CD4-positive, alpha-beta T cell treated with Interleukin-15 for 1 hour (primary cell): ENCODE data around the gene RREB1.
A peak's percentile ranks its signal among the peaks of the same experiment; 100 is the strongest.

Source experiments
- DNase-seq: peaks from one replicate; pipeline ENCODE4 v3.0.0-alpha.2; 2020

The RREB1 gene, protein sequence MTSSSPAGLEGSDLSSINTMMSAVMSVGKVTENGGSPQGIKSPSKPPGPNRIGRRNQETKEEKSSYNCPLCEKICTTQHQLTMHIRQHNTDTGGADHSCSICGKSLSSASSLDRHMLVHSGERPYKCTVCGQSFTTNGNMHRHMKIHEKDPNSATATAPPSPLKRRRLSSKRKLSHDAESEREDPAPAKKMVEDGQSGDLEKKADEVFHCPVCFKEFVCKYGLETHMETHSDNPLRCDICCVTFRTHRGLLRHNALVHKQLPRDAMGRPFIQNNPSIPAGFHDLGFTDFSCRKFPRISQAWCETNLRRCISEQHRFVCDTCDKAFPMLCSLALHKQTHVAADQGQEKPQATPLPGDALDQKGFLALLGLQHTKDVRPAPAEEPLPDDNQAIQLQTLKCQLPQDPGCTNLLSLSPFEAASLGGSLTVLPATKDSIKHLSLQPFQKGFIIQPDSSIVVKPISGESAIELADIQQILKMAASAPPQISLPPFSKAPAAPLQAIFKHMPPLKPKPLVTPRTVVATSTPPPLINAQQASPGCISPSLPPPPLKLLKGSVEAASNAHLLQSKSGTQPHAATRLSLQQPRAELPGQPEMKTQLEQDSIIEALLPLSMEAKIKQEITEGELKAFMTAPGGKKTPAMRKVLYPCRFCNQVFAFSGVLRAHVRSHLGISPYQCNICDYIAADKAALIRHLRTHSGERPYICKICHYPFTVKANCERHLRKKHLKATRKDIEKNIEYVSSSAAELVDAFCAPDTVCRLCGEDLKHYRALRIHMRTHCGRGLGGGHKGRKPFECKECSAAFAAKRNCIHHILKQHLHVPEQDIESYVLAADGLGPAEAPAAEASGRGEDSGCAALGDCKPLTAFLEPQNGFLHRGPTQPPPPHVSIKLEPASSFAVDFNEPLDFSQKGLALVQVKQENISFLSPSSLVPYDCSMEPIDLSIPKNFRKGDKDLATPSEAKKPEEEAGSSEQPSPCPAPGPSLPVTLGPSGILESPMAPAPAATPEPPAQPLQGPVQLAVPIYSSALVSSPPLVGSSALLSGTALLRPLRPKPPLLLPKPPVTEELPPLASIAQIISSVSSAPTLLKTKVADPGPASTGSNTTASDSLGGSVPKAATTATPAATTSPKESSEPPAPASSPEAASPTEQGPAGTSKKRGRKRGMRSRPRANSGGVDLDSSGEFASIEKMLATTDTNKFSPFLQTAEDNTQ (N-terminal part only)

DNA sequence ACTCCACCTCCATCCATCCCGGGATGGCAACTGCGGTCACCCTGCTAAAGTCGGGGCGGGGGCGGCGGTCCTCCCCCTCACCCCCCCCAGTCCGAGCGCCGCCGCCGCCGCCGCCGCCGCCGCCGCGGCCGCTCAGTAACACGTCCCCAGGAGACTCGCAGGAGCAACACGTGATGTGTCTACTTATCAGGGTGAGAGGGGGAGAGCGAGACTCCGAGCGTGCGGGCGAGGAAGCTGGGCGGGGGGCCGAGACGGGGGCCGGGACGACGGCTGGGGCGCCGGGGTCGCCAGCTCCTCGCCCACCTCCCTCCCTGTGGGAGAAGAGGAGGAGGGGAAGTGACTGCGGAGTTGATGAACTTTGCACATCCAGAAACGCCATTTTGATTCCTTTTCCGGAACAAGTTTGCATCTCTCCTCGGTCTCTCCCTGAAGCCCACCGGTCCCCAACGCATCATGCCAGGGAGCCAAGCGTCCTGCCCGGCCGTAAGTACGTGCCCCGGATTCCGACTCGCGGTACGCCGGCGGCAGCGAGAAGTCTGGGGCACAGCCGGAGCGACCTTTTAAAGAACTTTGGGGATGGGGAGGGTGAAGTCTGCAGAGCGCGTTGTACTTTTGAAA lies at the start of gene RREB1:
TSS of gene RREB1 (plus strand) at position 384 of the 618 bp plus-strand sequence. CDS start 73,951 bp downstream, outside the sequence.
- peak; percentile 60 for DNase-seq

DNA sequence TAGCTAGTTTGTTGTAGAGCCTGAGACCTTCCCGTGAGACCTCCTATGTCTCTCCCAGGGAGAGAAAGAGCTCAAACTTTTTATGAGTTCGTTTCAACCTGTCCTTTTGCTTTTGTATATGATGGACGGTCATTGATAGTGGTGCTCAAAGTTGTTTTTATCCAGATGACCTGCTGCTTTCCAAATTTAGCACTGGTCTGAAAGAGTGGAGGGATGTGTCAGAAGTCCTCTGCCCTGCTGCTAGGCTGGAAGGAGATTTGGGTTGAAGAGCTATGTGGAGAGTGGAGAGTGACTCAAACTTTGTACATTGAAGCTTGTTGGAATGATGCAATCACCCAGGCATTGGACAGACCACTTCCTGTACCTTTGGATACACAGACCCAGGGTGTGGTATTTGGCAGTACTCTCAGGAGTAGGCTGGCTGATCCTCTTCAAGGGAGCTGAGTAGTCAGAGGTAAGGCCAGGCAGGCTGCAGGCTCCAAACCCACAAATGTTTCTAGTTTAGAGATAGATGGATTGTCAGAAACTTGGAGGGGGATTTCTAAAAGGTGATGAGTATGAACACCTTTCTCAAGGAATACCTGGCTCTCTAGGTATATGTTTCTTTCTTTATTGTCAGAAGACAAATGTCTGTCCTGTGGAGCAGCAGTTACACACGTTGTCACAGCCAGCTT lies 49.4 kb upstream of the RREB1 start:
- peak; percentile 24 for DNase-seq

- DNase-seq = no peak
Measured at GRCh38 chr6:7060769-7061516, 46.8 kb upstream of the RREB1 start.

- DNase-seq = no peak
Measured at GRCh38 chr6:7062451-7063162, 45.2 kb upstream of the RREB1 start.

GRCh38 chr6:7067305-7067704 lies 40.5 kb upstream of the RREB1 start:
- no peak for DNase-seq

DNA sequence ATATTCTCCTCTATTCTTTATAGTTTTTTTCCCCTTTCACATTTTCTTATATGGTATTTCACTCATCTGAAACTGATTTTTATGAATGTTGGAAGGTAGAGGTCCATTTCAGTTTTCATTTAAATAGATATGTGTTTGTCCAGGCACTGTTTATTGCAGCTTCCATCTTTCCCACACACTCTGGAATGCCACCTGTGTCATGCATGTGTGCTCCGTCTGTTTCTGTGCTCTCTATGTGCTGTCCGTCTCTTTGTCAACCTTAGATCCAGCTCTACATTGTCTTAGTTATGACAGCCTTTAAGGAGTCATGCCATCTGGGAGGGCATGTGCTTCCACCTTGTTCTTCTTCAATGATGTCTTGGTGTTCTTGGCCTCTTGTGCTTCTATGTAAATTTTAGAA lies 36.4 kb upstream of the RREB1 start:
- no peak for DNase-seq

DNA sequence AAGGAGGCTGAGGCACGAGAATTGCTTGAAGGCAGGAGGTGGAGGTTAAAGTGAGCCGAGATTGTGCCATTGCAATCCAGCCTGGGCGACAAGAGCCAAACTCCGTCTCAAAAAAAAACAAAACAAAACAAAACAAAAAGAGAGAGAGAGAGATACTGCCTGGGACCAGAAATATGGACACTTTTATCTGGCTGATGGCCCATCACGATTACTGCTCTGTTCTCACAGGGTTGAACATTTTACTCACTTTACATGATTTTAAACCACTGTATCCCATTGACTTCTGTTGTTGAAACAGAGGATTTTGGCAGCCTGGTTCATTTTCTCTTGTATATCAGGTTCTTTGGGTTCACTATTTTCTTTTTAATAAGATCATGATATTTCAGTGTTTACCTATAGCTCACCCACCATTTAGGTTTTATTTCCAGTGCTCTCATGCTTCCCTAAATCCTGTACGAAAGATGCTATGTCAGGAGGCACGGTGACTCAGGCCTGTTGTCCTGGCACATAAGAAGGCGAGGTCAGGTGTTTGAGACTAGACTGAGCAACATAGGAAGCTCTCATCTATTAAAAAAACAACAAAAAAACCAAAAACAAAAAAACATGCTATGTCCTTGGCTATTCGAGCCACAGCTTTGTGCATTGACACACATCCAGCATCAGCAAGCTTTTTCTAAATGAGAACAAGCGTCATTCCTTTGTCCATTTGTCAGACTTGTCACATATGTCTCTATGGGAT lies 34.5 kb upstream of the RREB1 start:
- no peak for DNase-seq

- DNase-seq = peak; percentile 73
Measured at GRCh38 chr6:7073821-7074525, 33.8 kb upstream of the RREB1 start.

DNA sequence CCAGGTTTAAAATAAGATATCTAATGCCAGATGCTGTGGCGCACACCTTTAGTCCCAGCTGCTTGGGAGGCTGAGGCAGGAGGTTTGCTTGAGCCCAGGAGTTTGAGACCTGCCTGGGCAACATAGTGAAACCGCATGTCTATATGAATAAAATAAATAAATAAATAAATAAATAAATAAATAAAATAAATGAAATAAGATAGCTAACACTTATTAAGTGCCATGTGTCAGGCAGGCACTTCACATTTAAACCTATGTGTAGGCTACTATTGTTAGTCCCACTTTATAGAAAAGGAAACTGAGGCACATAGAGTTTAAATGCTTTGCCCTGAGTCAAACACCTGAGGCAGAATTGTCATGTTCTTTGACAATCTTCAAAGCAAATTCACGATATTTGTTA lies 32.9 kb upstream of the RREB1 start:
- no peak for DNase-seq

DNA sequence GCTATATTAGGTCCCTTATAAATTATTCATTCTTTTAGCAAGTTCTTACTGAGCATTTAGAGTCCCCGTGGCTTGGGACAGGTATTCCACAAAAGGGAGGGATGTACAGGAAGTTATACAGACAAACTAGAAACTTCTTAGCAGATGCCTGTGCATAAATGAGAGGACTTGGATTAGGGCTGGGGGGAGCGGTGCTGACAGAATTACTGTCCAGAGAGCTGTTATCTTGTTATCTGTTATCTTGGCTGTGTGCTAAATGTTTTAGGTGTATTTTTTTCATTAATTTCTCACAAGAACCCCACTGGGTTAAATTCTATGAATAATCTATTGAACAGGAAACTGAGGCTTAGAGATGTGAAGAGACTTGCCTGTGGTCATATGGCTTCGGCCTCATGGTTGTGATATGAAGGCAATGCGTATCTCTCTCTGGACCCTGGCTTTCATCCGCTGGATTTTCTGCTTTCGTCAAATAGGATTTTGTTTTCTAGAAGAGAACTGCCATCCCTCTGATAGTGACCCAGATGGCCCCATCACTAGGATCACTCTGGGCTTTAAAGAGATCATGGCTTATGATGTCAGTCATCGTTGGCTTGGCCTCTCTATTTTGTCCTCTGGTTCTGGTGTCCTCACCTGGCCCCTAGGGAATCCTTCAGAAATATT lies 32.3 kb upstream of the RREB1 start:
- no peak for DNase-seq

- no peak for DNase-seq
Measured at GRCh38 chr6:7077856-7078255, 29.9 kb upstream of the RREB1 start.

- no peak for DNase-seq
Measured at GRCh38 chr6:7078856-7079255, 28.9 kb upstream of the RREB1 start.

GRCh38 chr6:7080311-7080710 lies 27.4 kb upstream of the RREB1 start:
- no peak for DNase-seq

DNA sequence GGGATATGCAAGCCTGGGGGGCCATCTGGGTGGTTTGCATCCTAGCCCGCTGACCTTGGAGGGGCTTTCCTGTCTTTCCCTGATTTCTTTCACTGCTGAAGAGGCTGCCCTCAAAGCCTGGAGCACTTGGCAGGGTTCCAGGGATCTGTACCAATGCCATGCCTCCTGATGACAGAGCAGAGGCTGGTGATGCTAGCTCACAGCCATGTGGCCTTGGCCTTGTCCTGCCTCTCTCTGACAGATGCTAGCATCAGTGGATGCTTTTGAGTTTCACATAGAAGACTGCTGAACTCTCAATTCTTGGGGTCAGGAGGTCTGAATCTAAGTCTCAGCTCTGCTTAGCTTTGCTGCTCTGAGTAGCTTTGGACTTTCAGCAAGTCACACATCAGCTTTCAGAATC lies 21.9 kb upstream of the RREB1 start:
- no peak for DNase-seq

DNA sequence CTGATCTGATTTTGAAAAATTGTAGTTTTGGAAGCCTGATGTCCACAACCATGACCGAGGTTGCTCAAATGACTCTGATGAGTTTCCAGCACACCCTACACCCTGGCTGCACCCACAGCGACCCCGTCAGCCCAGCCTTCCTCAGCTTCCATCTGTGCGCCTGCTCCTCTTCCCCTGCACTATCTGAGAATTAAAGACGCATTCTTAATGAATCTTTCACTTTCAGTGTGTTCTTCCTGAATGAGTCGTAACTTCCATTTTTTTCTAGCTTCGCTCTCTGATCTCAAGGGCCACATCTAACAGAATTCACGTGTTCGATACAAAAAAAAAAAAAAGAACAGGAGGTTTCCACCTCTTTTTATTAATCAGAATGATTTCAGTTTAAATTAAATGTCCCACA lies 21.3 kb upstream of the RREB1 start:
- peak; percentile 52 for DNase-seq

DNA sequence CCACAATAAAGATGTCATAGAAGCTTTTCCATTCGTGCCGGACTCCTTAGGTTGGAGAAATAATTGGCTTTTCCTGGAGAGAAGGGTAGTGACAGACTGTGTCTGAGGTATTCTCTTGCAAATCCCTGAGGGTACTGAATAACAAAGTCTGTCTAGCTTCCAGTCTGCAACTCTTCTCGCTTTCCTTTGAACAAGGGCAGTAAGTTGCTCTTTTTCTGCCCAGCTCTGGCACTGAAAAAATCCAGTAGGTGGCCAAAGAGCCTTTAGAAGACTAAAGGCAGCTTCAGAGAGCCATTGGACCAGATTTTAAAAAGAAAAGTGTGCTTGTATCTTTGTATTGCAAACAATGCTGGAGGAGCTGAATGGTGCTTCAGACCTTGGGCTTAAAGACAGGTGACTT lies 20.7 kb upstream of the RREB1 start:
- no peak for DNase-seq

DNA sequence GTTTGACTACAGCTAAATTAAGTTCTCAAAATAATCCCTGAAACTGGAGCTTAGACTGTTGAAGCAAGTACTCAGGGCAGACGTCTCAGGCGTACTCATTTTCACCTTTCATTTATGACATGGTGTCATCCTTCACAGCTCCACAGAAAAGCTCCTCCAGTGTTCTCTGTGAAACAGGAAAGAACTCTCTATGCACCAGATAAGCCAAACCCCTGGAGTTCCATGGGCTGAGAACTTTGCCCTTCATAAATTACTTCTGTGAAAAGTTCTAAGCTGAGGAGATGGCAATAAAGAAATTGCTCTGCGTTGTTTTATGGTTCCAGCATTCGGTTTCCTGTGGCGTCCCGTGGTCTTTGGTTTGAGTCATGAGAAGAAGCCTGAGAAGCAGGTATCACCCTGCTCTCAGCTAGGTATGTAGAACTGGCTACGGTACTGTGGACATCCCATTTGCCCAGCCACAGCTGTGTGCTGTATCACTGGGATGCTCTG lies 20.2 kb upstream of the RREB1 start:
- no peak for DNase-seq

DNA sequence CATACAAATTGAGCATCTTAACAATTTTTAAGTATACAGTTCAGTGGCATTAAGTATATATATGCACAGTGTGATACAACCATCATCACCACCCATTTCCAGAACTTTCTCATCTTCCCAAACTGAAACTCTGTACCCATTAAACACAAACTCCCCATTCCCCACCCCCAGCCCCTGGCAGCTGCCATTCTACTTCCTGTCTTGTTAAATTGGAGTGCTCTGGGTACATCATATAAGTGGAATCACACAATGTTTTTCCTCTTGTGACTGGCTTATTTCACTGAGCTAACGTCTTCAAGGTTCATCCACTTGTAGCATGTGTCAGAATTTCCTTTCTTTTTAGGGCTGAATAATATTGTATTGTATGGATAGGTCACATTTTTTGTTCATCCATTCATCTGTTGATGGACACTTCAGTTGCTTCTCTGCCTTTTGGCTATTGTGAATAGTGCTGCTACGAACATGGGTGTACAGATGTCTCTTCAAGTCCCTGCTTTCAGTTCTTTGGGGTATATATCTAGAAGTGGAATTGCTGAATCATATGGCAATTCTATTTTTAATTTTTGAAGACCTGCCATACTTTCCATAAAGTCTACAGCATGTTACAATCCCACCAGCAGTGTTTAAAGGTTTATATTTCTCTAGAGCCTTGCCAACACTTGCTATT lies 19.6 kb upstream of the RREB1 start:
- no peak for DNase-seq
